Dermis blood vessel endothelial cell (primary cell): Measurements from ENCODE around the gene HABP4. TPM values are rescaled to one million over a fixed set of nuclear protein-coding genes. Genes with fewer than 3 reads are reported as not detected.

Experiments used
- DNase-seq: peaks from one replicate; pipeline ENCODE4 v3.0.0; 2010
- total RNA-seq: library from RNA; depleted of rRNA; stranded (reverse); fragments of >200 nt; gene quantifications from 2 replicates; pipeline ENCODE4 v1.2.3, GENCODE V29; 2014

HABP4 gene
- total RNA-seq, 1 donor from 2014 or later: 9.0 TPM

DNA sequence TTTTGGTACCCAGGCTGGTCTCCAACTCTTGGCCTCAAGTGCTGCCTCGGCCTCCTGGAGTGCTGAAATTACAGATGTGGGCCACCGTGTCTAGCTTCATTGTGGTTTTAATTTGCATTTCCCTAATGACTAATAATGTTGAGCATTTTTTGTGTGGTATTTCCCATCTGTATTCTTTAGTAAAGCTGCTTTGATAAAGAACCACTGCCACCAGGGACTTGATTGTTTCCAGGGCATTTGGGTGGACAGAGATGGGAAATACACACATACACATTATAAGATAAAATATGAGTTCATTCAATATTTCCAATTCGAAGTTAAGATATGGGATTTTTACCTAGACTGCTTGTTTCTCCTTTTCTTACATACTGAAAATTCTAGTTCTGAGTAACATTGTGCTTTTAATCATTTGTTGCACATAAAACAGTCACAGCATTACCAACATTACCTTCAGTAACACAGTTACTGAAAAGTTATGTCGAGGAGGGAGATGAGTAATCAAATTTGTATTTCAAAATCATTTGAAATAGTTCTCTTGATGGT, 28.9 kb downstream of the HABP4 start:
- no peak for DNase-seq

DNA sequence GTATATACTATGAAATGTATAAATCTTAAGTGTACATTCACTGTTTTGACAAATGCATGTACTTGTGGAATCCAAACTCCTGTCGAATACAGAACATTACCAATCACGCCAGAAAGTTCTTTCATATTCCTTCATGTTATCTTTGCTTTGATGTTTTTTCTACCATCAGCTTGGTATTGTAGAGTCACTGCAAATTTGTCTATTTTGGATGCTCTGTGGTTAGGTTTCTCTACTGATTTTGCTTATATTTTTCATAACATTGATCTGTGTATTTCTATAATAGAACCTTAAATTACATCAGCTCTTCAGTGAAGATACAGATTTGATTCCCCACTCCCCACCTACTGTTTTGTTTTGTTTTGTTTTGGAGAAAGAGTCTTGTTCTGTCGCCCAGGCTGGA, 30.8 kb downstream of the HABP4 start:
- DNase-seq: no peak

DNA sequence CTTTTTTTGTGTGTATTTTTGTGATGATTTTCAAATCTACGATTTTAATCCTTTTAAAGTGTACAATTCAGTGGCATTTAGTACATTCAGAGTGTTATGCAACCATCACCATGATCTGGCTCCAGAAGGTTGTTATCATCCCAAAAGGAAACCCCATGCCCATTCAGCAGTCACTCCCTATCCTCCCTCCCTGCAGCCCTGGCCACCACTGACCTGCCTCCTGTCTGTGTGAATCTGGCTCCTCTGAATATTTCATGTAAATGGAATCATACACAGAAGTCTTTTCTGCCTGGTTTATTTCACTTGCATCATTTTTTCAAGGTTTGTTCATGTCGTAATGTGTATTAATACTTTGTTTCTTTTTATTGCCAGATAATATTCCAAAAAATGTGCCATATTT, 32.5 kb downstream of the HABP4 start:
- DNase-seq: no peak

DNA sequence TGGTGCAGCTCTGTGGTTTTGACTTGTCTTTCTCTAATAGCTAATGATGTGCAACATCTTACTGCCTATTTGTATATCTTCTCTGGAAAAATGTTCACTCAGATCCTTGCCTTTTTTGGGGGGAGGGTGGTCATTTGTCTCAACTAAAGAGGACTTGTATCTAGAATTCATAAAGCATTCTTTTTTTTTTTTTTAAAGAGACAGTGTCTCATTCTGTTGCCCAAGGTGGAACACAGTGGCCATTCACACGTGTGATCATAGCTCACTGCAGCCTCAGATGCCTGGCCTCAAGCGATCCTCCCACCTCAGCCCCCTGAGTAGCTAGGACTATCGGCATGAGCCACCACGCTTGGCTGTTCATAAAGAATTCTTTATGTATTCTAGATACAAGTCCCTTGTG, 33.2 kb downstream of the HABP4 start:
- no peak for DNase-seq

- peak; percentile 8 for DNase-seq
Observed at GRCh38 chr9:96483733-96484390, 33.9 kb downstream of the HABP4 start.

DNA sequence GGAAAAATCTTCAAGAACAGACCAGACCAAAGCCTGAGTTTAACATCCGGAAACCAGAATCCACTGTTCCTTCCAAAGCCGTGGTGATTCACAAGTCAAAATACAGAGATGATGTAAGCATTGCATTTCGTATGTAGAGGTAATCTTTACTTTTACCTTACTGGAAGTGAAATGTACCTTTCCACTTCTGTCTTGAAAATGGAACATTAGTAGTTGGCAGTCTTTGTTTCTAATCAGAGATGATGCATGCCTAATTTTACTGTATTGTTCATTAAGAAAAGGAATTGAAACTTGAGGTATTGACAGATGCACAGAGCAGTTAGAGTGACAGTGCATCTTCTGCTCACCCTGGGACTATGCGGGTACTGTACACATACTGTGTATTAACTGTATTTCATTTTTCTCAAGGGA, 34.6 kb downstream of the HABP4 start:
- DNase-seq: no peak

DNA sequence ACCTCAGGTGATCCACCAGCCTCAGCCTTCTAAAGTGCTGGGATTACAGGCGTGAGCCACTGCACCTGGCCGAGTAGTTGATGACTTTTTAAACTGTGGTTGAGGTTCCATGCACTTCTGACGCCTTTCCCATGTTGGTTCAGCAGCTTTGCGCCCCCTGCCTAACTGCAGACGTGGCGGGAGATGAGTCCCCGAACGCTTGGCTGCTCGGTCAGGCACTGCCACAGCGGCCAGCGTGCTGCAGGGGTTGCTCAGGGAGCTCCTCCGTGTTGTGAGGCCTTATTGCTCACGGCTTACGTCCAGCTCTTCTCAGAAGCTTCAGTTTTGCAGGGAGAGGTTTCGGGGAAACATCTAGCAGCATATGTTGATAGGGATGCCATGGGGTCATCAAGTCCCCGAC, 35.3 kb downstream of the HABP4 start:
- no peak for DNase-seq

DNA sequence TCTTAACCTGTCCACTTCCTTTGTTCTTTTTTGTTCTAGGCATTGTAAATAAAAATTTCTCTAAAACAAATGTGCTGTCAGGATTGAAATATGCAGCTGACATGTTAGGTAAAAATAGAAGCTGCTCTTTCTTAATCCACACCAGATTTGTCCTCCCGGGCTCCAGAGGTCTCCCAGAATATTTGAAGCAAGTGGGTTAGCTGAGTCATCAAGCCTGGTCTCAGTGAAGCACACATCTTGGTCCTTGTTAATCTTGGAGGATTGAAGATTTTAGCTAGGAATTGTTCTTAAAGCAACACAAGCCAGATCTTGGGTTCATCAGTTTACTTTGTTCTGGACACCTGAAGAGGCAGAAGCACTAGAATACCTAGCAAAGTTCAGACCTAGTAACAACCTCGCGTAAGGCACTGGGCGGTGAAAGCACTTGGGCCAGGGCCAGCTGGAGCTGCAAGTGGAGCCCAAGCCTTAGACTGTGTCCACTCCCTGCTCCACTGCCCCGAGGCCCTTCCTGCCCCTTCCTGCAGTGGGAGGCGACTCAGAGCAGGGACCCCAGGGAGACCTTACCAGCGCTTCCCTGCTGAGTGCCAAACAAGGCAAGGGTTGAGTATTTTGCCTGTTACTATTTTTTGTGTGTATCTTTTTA, 36.5 kb downstream of the HABP4 start:
- peak; percentile 7 for DNase-seq

DNA sequence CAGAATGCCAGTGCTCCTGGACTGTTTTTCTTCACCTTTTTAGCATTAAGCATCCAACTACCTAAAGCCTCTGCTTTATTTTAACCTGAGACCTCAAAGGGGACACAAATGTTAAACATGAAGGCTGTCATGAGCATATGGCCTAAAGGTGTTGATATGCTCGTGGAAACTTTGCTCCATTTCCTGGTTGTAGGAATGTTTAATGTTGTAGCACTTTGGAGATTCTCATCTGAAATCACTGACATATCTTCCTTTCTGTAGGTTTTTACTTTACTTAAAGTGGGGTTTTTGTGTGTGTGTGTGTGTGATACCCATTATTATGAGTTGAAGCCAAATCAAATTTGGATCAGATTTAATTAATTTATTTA, 37.0 kb downstream of the HABP4 start:
- DNase-seq: no peak

- peak; percentile 32 for DNase-seq
Observed at GRCh38 chr9:96487949-96488348, 38.0 kb downstream of the HABP4 start.

GRCh38 chr9:96489482-96489979, 39.6 kb downstream of the HABP4 start:
- DNase-seq: no peak

DNA sequence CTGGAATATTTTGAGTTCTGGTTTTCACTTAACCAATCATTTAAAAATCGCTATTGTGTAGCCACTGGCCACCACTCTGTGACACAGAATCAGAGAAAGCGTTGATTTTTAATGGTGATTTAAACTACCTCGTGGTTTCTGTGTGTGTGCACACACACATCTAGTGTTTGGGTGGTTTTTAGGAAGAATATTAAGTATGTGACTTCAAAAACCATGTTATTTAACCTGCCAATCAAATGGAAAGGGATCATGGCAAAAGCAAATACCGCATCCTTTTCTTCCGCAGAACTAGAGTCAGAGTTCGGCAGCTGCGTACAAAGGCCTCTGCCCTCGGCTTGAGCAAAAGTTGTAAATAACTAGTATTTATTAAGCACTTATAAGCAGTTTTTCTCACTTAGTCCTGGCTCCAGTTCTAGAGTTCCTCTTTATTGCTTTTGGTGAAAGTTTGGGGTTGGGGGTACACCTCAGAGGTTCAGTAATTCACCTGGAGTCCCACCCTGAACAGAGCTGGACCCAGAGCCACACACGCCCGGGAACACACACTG, 40.6 kb downstream of the HABP4 start:
- DNase-seq: no peak

DNA sequence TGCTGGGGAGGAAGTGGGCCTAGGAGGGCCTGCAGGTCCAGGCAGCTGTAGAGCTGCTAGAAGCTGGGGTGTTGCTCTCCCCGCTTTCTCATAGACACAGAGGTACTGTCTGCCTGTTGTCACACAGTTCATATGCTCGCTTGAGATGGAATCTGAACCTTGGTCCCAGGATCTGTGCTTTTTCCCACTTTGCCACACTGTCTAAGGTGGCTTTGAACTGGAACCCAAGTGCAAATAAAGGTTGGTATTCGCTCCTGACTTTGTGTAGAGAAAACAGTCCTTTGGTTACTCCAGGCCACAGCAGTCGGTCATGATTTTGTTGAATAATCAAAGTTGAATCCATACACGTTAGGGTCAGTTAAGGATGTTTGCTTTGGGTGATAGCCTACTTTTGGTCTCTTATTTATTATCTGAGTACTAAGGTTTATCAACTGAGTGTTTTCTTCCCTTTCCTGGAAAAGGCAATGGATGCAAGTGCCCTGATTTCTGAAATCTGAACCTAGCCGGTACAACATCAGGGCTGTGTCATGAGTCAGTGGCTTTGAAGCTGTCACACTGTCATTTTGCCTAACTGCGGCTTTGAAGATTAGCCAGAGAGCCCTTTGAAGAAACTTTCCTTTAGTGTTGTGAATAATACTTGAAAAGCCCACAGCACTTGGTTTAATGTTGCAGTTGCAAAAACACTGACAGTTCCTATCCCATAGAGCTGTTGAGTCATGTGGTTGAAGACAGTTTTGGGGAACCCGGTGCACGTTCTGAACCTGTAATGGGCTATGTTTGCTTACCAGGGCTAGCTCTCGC, 41.3 kb downstream of the HABP4 start:
- no peak for DNase-seq

DNA sequence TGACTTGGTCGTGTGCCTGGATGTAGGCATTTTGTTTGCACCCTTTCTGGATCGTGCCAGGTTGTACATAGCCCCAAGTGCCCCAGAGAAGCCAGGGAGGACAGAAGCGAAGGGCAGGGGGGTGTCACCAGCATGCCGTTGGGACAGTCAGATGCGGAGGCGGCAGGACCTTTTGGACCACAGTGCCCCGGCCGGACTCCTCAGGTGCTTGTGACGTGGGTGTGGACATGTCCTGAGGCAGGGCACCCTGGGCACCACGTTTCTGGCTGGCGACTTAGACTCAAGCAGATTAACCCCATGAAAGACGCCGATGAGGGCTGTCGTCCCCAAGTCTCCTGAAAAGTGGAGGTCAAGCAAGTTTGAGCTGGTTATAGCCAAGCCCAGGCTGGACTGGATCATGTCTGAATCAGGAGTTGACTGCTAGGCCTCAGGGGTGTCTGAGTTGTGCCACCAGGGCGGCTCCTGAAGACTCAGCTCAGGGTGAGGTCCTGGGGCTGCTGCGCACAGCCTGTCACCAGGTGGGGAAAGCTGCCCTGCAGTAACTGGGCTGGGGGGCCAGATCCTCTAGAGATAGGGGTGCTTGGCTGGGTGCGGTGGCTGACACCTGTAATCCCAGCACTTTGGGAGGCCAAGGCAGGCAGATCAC, 42.0 kb downstream of the HABP4 start:
- DNase-seq: no peak

- no peak for DNase-seq
Observed at GRCh38 chr9:96492993-96493531, 43.1 kb downstream of the HABP4 start.

DNA sequence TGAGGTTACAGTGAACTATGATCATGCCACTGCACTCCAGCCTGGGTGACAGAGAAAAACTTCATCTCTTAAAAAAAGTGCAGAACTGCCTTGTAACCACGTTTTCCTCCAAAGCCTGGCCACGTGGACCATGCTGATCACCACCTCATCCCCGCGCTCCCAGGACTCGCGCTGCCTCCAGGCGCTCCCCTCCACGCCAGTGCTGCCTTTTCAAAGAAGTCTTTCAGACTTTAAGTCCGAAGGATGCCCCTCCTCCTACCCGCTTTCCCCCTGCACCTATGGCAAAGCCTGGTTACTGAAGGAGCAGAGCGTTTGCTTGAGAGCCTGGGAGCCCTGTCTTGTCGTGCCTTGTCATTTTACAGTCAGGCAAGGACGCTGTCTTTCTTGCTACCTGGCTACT, 43.8 kb downstream of the HABP4 start:
- no peak for DNase-seq

GRCh38 chr9:96494215-96494800, 44.3 kb downstream of the HABP4 start:
- no peak for DNase-seq

- no peak for DNase-seq
Observed at GRCh38 chr9:96495341-96495740, 45.4 kb downstream of the HABP4 start.

DNA sequence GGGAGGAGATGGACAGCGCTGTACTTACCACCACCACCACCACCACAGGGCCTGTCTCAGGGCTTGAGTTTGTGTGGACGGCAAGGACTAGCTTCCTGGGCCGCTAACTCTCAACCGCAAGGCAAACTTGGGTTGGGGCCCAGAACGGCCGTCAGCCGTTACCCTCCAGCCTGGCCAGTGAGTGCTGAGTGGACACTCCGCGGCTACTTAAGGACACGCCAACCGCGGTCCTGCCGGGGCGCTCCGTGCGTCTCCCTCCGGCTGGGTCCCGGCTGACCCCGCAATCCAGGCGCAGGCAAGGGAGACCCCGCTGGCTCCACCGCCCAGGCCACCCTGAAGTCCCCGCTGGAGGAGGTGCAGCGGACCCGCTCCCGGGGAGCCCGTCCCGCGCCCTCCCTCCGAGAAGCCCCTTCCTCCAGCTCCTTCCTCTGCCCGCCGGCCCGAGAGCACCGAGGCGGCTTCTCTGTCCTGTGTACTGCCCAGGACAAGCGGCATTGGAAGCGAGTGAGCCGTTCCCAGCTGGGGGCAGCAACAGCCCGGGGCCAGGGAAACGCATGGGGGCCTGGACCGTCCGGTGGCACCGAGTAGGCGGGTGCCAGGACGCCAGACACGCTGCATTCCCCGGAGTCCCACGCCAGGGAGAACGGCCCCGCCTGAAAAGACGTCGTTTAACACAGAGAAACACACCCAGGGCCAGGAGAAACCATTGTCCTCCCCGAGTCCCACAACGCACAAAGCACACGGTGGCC, 46.6 kb downstream of the HABP4 start:
- DNase-seq: no peak

DNA sequence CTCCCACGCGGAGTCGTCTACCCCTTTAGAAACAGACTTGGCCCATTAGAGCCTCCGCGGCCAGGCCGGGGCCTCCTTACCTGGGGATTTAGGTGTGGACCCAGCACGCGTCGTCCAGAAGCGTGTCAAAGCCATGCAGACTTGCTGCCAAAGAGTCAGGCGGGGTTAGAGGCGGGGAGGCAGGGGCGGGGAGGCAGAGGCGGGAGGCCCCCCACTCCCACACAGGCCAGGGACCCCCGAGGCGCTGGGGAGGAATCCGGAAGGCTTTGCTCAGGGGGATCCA, 47.1 kb downstream of the HABP4 start:
- no peak for DNase-seq

GRCh38 chr9:96498796-96499195, 48.8 kb downstream of the HABP4 start:
- DNase-seq: no peak
